NCI-H187 treated with DMSO at 0.1 percent for 48 hours (cell line): ENCODE results near the gene FGA.

Source experiments
- DNase-seq: peaks from one replicate; lab custom pipeline; 2025; lab: John Stamatoyannopoulos, UW

FGA gene

DNA sequence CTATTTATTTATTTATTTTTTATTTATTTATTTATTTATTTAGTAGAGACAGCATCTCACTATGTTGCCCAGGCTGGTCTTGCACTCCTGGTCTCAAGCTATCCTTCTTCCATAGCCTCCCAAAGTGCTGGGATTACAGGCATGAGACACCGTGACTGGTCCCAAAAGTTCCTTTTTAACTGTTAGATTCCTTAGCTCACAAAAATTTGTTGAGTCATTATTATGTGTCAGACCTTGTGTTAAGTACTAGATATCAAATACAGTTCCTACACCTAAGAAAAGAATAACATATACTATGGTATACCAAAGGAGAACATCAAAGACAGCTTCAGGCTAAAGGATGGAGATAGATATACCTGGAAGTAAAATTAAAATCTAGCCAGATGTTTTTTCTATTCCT, 11.6 kb downstream of the FGA start:
- DNase-seq: no peak

GRCh38 chr4:154577324-154577723, 13.2 kb downstream of the FGA start:
- DNase-seq: no peak

DNA sequence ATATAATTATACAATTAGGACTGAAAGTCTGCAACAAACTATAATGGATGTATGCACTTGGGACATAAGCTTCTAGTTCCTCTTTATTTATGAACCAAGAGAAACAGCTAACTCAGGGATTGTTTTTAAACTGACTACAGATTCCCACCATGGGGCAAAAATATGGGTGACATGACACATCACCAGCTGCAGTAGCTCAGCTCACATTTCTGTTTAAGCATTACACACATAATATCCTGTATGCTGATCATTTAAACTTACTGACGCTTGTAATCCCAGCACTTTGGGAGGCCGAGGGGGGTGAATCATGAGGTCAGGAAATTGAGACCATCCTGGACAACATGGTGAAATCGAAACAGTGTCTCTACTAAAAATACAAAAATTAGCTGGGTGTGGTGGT, 16.2 kb downstream of the FGA start:
- no peak for DNase-seq

GRCh38 chr4:154573190-154573870, 17.2 kb downstream of the FGA start:
- DNase-seq: no peak

- DNase-seq: no peak
These were observed 21.0 kb downstream of the FGA start for GRCh38 chr4:154569584-154569983.

DNA sequence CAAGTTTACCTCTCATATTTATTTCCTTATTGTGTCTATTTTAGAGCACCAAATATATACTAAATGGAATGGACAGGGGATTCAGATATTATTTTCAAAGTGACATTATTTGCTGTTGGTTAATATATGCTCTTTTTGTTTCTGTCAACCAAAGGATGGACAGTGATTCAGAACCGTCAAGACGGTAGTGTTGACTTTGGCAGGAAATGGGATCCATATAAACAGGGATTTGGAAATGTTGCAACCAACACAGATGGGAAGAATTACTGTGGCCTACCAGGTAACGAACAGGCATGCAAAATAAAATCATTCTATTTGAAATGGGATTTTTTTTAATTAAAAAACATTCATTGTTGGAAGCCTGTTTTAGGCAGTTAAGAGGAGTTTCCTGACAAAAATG, 21.5 kb downstream of the FGA start:
- DNase-seq: no peak

GRCh38 chr4:154566639-154567204, 23.8 kb downstream of the FGA start:
- DNase-seq: no peak

DNA sequence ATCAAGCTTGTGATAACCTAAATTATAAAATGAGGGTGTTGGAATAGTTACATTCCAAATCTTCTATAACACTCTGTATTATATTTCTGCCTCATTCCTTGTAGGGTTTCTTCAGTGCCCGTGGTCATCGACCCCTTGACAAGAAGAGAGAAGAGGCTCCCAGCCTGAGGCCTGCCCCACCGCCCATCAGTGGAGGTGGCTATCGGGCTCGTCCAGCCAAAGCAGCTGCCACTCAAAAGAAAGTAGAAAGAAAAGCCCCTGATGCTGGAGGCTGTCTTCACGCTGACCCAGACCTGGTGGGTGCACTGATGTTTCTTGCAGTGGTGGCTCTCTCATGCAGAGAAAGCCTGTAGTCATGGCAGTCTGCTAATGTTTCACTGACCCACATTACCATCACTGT, 24.8 kb downstream of the FGA start:
- DNase-seq: no peak

DNA sequence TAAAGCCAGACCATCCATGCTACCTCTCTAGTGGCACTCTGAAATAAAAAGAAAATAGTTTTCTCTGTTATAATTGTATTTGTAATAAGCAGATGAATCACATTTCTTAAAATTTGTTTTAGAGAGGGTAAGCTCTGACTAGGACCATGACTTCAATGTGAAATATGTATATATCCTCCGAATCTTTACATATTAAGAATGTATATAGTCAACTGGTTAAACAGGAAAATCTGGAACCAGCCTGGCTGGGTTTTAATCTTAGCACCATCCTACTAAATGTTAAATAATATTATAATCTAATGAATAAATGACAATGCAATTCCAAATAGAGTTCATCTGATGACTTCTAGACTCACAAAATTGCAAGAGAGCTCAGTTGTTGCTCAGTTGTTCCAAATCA, 26.2 kb downstream of the FGA start:
- no peak for DNase-seq

DNA sequence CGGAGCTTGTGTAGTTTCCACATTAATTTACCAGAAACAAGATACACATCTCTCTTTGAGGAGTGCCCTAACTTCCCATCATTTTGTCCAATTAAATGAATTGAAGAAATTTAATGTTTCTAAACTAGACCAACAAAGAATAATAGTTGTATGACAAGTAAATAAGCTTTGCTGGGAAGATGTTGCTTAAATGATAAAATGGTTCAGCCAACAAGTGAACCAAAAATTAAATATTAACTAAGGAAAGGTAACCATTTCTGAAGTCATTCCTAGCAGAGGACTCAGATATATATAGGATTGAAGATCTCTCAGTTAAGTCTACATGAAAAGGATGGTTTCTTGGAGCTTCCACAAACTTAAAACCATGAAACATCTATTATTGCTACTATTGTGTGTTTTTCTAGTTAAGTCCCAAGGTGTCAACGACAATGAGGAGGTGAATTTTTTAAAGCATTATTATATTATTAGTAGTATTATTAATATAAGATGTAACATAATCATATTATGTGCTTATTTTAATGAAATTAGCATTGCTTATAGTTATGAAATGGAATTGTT, 27.8 kb downstream of the FGA start, which contains the start of gene FGB:
Gene FGB (plus strand): TSS at position 315 of the 558 bp plus-strand sequence. CDS start 8 bp downstream, at position 323.
- DNase-seq: no peak

GRCh38 chr4:154560824-154561231, 29.7 kb downstream of the FGA start:
- no peak for DNase-seq

GRCh38 chr4:154560419-154560801, 30.1 kb downstream of the FGA start:
- DNase-seq: no peak

GRCh38 chr4:154559494-154560418, 30.8 kb downstream of the FGA start:
- DNase-seq: no peak

GRCh38 chr4:154559141-154559493, 31.4 kb downstream of the FGA start:
- DNase-seq: no peak

DNA sequence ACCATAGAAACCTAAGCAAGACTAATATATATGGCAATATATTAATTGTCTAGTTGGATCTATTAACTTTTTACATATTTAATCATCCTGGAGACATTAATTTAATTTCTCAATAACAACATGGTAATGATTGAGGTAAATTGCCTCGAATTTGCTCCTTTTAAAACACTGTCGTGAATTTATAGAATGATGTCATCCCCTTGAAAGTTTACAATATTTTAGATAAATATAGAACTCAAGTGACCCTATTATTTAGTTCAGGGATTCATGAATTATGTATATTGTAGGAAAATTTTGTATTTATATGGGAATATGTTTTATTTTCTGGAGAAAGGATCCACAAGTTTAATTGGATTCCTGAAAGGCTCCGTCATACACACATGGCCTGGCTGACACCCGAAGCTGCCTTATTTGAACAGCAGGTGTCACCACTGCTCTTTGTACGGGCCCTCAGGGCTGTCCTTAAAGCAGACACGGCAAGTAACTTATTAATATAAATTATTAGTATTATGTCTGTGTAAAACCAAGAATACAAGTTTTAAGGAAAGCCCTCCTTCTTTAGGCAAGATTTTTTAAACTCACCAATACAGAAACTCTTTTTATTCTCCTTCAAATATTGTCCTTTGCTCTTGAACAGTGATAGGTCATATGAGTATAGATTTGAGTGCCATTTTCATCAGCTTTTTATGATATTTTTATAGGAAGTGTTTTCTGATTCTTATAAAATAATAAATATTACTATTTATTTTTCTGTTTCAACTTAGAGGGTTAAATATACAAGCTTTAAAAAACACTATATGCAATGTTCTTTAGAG, 38.5 kb downstream of the FGA start:
- DNase-seq: no peak

DNA sequence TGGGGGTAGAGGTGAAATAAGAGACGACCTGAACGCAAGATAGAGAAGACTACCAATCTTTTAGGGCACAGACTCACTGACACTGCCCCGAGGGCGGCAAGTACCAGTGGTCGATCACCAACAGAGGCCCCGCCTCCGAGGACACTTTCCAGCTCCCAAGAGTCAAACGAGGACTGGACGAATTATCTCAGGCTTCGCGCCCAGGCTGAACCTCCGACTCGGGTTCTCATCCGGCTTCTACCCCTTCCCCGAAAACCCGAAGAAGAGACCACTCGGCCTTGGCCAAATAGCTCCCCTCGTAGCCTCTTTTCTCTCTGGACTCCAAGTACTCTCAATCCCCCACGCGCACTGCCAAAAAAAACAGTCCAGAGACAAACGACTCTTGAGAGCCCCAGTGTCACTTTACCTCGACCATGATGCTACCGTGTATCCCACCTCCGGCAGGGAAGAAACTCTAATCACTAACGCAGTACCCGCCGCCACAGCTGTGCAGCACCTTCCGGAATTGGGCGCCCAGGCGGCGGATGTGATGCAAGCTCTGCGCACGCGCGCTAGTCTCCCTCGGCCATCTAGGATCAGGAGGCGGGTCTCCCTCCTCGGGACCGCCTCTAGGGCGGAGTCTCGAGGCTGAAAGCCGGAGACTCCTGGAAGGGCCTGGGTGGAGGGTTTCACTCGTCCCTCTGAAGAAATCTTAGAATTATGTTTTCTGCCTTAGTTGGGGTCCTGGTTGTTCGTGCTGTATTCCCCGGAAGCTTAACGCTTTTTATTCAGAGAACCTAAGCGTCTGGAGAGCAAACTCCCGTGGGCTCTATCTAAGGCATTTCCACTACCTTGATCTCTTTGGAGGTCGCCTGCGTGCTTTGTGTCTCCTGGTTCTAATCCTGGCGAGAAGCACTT, 40.4 kb downstream of the FGA start, which contains the start of gene PLRG1:
Gene PLRG1 (minus strand): TSS at position 507 of the 897 bp plus-strand sequence. CDS start 92 bp downstream, at position 415.
- peak; percentile 26 for DNase-seq

DNA sequence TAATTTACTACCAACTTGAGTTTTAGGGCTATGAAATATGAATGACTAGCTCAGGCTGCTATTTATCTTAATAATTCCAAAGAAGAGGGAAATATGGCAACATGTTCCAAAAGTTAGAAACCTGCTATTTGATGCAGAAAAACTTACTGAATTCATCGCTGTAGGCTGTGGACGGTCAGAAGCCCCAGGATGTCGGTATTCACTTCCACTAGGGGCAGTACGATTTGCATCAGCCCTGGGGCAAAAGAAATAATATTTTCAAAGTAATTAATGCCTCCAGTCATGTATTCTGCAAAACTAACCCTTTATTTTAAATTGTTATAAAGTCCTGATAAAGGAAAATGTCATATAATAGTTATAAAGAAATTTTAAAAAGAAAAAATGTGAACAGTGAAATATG, 44.9 kb downstream of the FGA start:
- no peak for DNase-seq

GRCh38 chr4:154542271-154542879, 48.2 kb downstream of the FGA start:
- DNase-seq: no peak
